Transverse colon (tissue), 4 donors: ENCODE results near the gene SEL1L3. TPM values are rescaled to one million over a fixed set of nuclear protein-coding genes. Genes with fewer than 3 reads are reported as not detected.

Experiments used
- DNase-seq: peaks from one replicate; pipeline ENCODE4 v3.0.0-alpha.2; 2019
- H3K27ac ChIP-seq, 4 donors: fragments of 200-600 bp; sonication (generic); 2 replicates each; pipeline ENCODE4 v1.5.1; 2016 to 2018; ENCODE audit warnings: inconsistent platforms in 4 of 4
- H3K27me3 ChIP-seq: fragments of 200-600 bp; sonication (generic); 2 replicates; pipeline ENCODE4 v1.5.1; 2017; ENCODE audit warnings: inconsistent platforms
- H3K36me3 ChIP-seq, 4 donors: fragments of 200-600 bp; sonication (generic); 2 replicates each; pipeline ENCODE4 v1.5.1; 2017 to 2019; ENCODE audit warnings: inconsistent platforms in 4 of 4
- H3K4me1 ChIP-seq, 4 donors: fragments of 200-600 bp; sonication (generic); 2 replicates each; pipeline ENCODE4 v1.5.1; 2017 to 2020; ENCODE audit warnings: inconsistent platforms in 4 of 4
- H3K4me3 ChIP-seq, 4 donors: fragments of 200-600 bp; sonication (generic); 1 replicate in 1 of 4; 2 replicates in 3 of 4; pipeline versions ENCODE4 v1.5.1 to v1.6.1; 2017 to 2019; ENCODE audit warnings: inconsistent platforms in 4 of 4
- H3K9me3 ChIP-seq, 2 donors: fragments of 200-600 bp; sonication (generic); 2 replicates each; pipeline ENCODE4 v1.5.1; 2017 to 2019; ENCODE audit warnings: inconsistent platforms in 2 of 2
- CTCF ChIP-seq, 5 experiments: fragments of 200-600 bp in 3 of 5; fragments of 450-650 bp in 2 of 5; sonication (generic) in 3 of 5; IDR thresholded peaks; 1 replicate in 2 of 5; 2 replicates in 3 of 5; pipeline ENCODE4 v1.5.1; 2016 to 2017; ENCODE audit warnings: antibody characterized with exemption in 5 of 5, inconsistent platforms in 3 of 5, mild to moderate bottlenecking in 2 of 5, moderate library complexity in 1 of 5
- EP300 ChIP-seq: sonication (generic); formaldehyde crosslinking; IDR thresholded peaks from one replicate; pipeline ENCODE4 v1.6.1; 2017; ENCODE audit warnings: antibody characterized with exemption, low read depth
- POLR2A ChIP-seq: fragments of 450-650 bp; IDR thresholded peaks from one replicate; pipeline ENCODE4 v1.6.1; 2016; ENCODE audit warnings: antibody characterized with exemption, mild to moderate bottlenecking, moderate library complexity
- POLR2AphosphoS5 ChIP-seq, 3 donors: sonication (generic); formaldehyde crosslinking; IDR thresholded peaks; one replicate each; pipeline ENCODE4 v1.6.1; 2016; ENCODE audit warnings: antibody characterized with exemption in 3 of 3
- WGBS, 2 donors: methylation state at CpG; one replicate each; pipeline ENCODE4 v1.1.5; 2018; ENCODE audit warnings: low coverage in 1 of 2; 5-methylcytosine and 5-hydroxymethylcytosine counted together
- in situ Hi-C, 4 donors: fragments of 200-750 bp; cut with MboI; loops; one replicate each; pipeline versions ENCODE4 v1.15.0 to v1.15.1; 2017; ENCODE audit warnings: low sequenced_read_pairs in 3 of 4, low pct_ligation_motif_present in 1 of 4, low pct_unique_long_range_greater_than_20kb in 1 of 4
- intact Hi-C: fragments of 100-400 bp; cut with DNase I; formaldehyde crosslinking; loops from one replicate; pipeline ENCODE4 v1.15.1; 2023; ENCODE audit warnings: low total_unique reads
- total RNA-seq, 4 donors: library from RNA; depleted of rRNA; stranded (reverse); fragments of >200 nt; gene quantifications; one replicate each; pipeline ENCODE4 v1.1.0, GENCODE V29; 2016

The SEL1L3 gene
- total RNA-seq, 4 donors from 2014 or later = 51.3 to 128 (median 98.3) TPM

- TF ChIP-seq POLR2AphosphoS5 (IDR thresholded peaks at IDR 0.05) (no peak), POLR2A (no peak), EP300 (no peak), CTCF (IDR thresholded peaks at IDR 0.05) (no peak)
- H3K4me1 ChIP-seq = no peaks in the 10 kb centered on the region
- no peaks in the 10 kb centered on the region for H3K27me3 ChIP-seq
- peaks cover 0 to 30% (median 6%) of the 10 kb centered on the region in 4 donors for H3K36me3 ChIP-seq
- no peak for DNase-seq
- H3K9me3 ChIP-seq = no peaks in the 10 kb centered on the region
- in situ Hi-C loops = no loop called here
- 84 to 92% methylated on average over 5 to 8 of the region's 8 CpGs for WGBS, 2 donors
- intact Hi-C loops = no loop called here
- H3K4me3 ChIP-seq = no peak overlapping the region
- H3K27ac ChIP-seq = no peak overlapping the region
These were observed 55.6 kb downstream of the SEL1L3 start for GRCh38 chr4:25807102-25807728.

GRCh38 chr4:25805255-25805860 is 57.4 kb downstream of the SEL1L3 start:
- H3K4me3 ChIP-seq = no peak overlapping the region
- intact Hi-C loops (no loop called here), in situ Hi-C loops (no loop called here)
- no peaks in the 10 kb centered on the region for H3K4me1 ChIP-seq
- no peak for DNase-seq
- 89 to 93% methylated on average over 5 to 6 of the region's 6 CpGs for WGBS, 2 donors
- H3K27me3 ChIP-seq = no peaks in the 10 kb centered on the region
- TF ChIP-seq POLR2A (no peak), EP300 (no peak)
- H3K36me3 ChIP-seq = peaks cover 0 to 22% (median 10%) of the 10 kb centered on the region in 4 donors
- no peaks in the 10 kb centered on the region for H3K9me3 ChIP-seq
- H3K27ac ChIP-seq = no peak overlapping the region

DNA sequence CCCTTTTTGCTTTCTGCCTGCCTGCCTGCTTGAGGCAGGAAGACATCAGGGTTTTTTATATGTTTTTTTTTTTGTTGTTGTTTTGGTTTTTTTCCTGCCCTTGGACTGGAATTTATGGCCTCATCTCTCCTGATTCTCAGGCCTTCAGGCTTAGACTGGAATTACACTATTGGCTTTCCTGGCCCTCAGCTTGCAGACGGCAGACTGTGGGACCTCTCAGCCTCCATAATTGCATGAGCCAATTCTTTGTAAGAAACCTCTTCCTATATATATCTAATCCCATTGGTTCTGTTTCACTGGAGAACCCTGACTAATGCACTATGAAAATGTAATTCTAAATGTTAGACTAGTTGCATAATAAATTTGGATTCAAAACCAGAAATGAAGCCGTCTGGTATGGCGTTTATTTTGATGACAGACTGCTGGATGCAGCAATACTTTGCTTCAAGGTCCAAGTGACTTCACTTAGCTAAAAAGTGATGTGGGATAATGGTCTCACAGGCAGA is 59.0 kb downstream of the SEL1L3 start:
- in situ Hi-C loops (no loop called here), intact Hi-C loops (no loop called here)
- DNase-seq = no peak
- WGBS, 2 donors = 61 to 94% methylated on average over 2 to 3 of the region's 3 CpGs
- Histone ChIP-seq H3K4me1 (no peaks in the 10 kb centered on the region), H3K4me3 (no peak overlapping the region), H3K27me3 (no peaks in the 10 kb centered on the region), H3K36me3 (peaks cover 0 to 22% (median 10%) of the 10 kb centered on the region in 4 donors), H3K27ac (no peak overlapping the region), H3K9me3 (no peaks in the 10 kb centered on the region)
- TF ChIP-seq POLR2AphosphoS5 (IDR thresholded peaks at IDR 0.05) = no peak
- no peak for TF ChIP-seq CTCF (IDR thresholded peaks at IDR 0.05)

- Histone ChIP-seq H3K27me3 (no peaks in the 10 kb centered on the region), H3K4me3 (no peak overlapping the region), H3K27ac (no peak overlapping the region), H3K4me1 (no peaks in the 10 kb centered on the region), H3K9me3 (no peaks in the 10 kb centered on the region), H3K36me3 (peaks cover 0 to 22% (median 10%) of the 10 kb centered on the region in 4 donors)
- DNase-seq = no peak
- intact Hi-C loops (no loop called here), in situ Hi-C loops (no loop called here)
- TF ChIP-seq CTCF (IDR thresholded peaks at IDR 0.05) (no peak), POLR2A (no peak), EP300 (no peak), POLR2AphosphoS5 (IDR thresholded peaks at IDR 0.05) (no peak)
These were observed 61.2 kb downstream of the SEL1L3 start for GRCh38 chr4:25801594-25801993.
